H1 (cell line): Measurements from ENCODE around the gene NDUFA11. TPM values are rescaled to one million over a fixed set of nuclear protein-coding genes. Genes with fewer than 3 reads are reported as not detected.

Experiments
- CTCF ChIA-PET: fragments of 300-600 bp; sonication (Branson Sonifier 250); formaldehyde crosslinking; loops from one replicate; lab custom pipeline; 2021; ENCODE audit not compliant: partially characterized antibody; lab: Charles Lee
- POLR2A ChIA-PET: fragments of 300-600 bp; sonication (Branson Sonifier 250); formaldehyde crosslinking; loops from one replicate; lab custom pipeline; 2021; ENCODE audit warnings: inconsistent platforms; ENCODE audit not compliant: partially characterized antibody; lab: Charles Lee
- DNase-seq, 2 experiments: peaks; one replicate each; pipeline versions ENCODE4 v3.0.0 to v3.0.0-alpha.2; 2010 to 2022; ENCODE audit warnings: low spot score in 2 of 2, low read depth in 1 of 2, mixed read lengths in 1 of 2
- FAIRE-seq: peaks from 2 replicates; lab custom pipeline; 2011; peaks lifted over from hg19 to GRCh38; lab: Jason Lieb, UNC
- H2AFZ ChIP-seq: 2 replicates; pipeline ENCODE4 v1.8.1; 2012; ENCODE audit warnings: low read length, inconsistent platforms
- H2AK5ac ChIP-seq: 2 replicates; pipeline ENCODE4 v1.6.1; 2013; ENCODE audit warnings: low read depth, low read length
- H2BK120ac ChIP-seq: replicated peaks from 2 replicates; pipeline ENCODE3; 2013; ENCODE audit warnings: low read depth, low read length, inconsistent platforms
- H2BK12ac ChIP-seq: 2 replicates; pipeline ENCODE4 v1.6.1; 2013; ENCODE audit warnings: low read depth, low read length
- H2BK15ac ChIP-seq: 2 replicates; pipeline ENCODE4 v1.6.1; 2013; ENCODE audit warnings: low read length
- H2BK20ac ChIP-seq: 2 replicates; pipeline ENCODE4 v1.6.1; 2013; ENCODE audit warnings: low read length
- H2BK5ac ChIP-seq: 2 replicates; pipeline ENCODE4 v1.6.1; 2013; ENCODE audit warnings: low read depth, low read length
- H3K14ac ChIP-seq: 2 replicates; pipeline ENCODE4 v1.6.1; 2013; ENCODE audit warnings: inconsistent platforms; ENCODE audit not compliant: insufficient read length
- H3K18ac ChIP-seq: 2 replicates; pipeline ENCODE4 v1.6.1; 2013; ENCODE audit warnings: low read length; ENCODE audit errors: extremely low read depth
- H3K23ac ChIP-seq: 2 replicates; pipeline ENCODE4 v1.6.1; 2013; ENCODE audit warnings: inconsistent platforms; ENCODE audit not compliant: insufficient read length
- H3K23me2 ChIP-seq: 2 replicates; pipeline ENCODE4 v1.6.1; 2013; ENCODE audit warnings: low read depth, low read length
- H3K27ac ChIP-seq: 2 replicates; pipeline ENCODE4 v1.6.1; 2011; ENCODE audit warnings: low read depth, low read length, inconsistent platforms
- H3K27me3 ChIP-seq, 4 experiments: replicated peaks in 1 of 4; 1 replicate in 1 of 4; 2 replicates in 3 of 4; pipeline versions ENCODE4 v1.6.1 to v1.8.1; 2011 to 2013; ENCODE audit warnings: low read length in 3 of 4, mild to moderate bottlenecking in 3 of 4, inconsistent platforms in 2 of 4, mixed read lengths in 2 of 4, moderate library complexity in 1 of 4; ENCODE audit not compliant: control insufficient read depth in 3 of 4, insufficient read depth in 3 of 4; ENCODE audit errors: extremely low read depth in 1 of 4
- H3K36me3 ChIP-seq, 4 experiments: 2 replicates each; pipeline versions ENCODE4 v1.6.1 to v1.8.1; 2011 to 2013; ENCODE audit warnings: mild to moderate bottlenecking in 4 of 4, low read length in 3 of 4, moderate library complexity in 2 of 4, control low read depth in 1 of 4, inconsistent platforms in 1 of 4; ENCODE audit not compliant: insufficient read depth in 4 of 4, control insufficient read depth in 2 of 4
- H3K4ac ChIP-seq: replicated peaks from 2 replicates; pipeline ENCODE3; 2013; ENCODE audit warnings: low read length, low read depth, mixed read lengths, inconsistent platforms; ENCODE audit not compliant: insufficient read length
- H3K4me1 ChIP-seq, 4 experiments: replicated peaks in 1 of 4; 1 replicate in 1 of 4; 2 replicates in 3 of 4; pipeline versions ENCODE4 v1.6.1 to v1.8.1; 2011 to 2013; ENCODE audit warnings: low read length in 3 of 4, inconsistent platforms in 2 of 4, mixed read lengths in 1 of 4; ENCODE audit not compliant: insufficient read depth in 4 of 4, control insufficient read depth in 3 of 4
- H3K4me2 ChIP-seq, 2 experiments: 2 replicates each; pipeline versions ENCODE4 v1.6.1 to v1.8.1; 2011 to 2013; ENCODE audit warnings: low read depth in 2 of 2, low read length in 2 of 2, control low read depth in 1 of 2, inconsistent platforms in 1 of 2, mild to moderate bottlenecking in 1 of 2; ENCODE audit not compliant: insufficient read depth in 1 of 2
- H3K4me3 ChIP-seq, 4 experiments: fragments of 200-600, 300-600 bp in 1 of 4; sonication (generic), shearing (Covaris generic), sonication (Bioruptor Twin) in 1 of 4; 2 replicates each; pipeline versions ENCODE4 v1.5.1 to v1.8.1; 2011 to 2016; ENCODE audit warnings: low read length in 4 of 4, low read depth in 3 of 4, control low read depth in 2 of 4, inconsistent platforms in 2 of 4, mild to moderate bottlenecking in 2 of 4, mixed read lengths in 1 of 4, moderate library complexity in 1 of 4; ENCODE audit not compliant: insufficient read depth in 2 of 4; ENCODE audit errors: extremely low read depth in 1 of 4
- H3K56ac ChIP-seq: replicated peaks from 2 replicates; pipeline ENCODE3; 2013; ENCODE audit warnings: low read depth, mild to moderate bottlenecking, mixed read lengths, low read length, inconsistent platforms; ENCODE audit not compliant: insufficient read length
- H3K79me1 ChIP-seq: 2 replicates; pipeline ENCODE4 v1.6.1; 2013; ENCODE audit warnings: low read depth, low read length, control low read depth
- H3K79me2 ChIP-seq, 2 experiments: 2 replicates each; pipeline versions ENCODE4 v1.6.1 to v1.8.1; 2012 to 2013; ENCODE audit warnings: low read length in 2 of 2, mild to moderate bottlenecking in 2 of 2, inconsistent platforms in 1 of 2; ENCODE audit not compliant: insufficient read depth in 2 of 2, control insufficient read depth in 1 of 2
- H3K9ac ChIP-seq, 4 experiments: replicated peaks in 1 of 4; 1 replicate in 1 of 4; 2 replicates in 3 of 4; pipeline versions ENCODE4 v1.6.1 to v1.8.1; 2011 to 2013; ENCODE audit warnings: low read depth in 3 of 4, low read length in 3 of 4, control low read depth in 2 of 4, mild to moderate bottlenecking in 2 of 4, moderate library complexity in 2 of 4, inconsistent platforms in 1 of 4; ENCODE audit errors: extremely low read depth in 1 of 4
- H3K9me3 ChIP-seq, 2 experiments: 2 replicates each; pipeline versions ENCODE4 v1.6.1 to v1.8.1; 2012 to 2013; ENCODE audit warnings: mild to moderate bottlenecking in 2 of 2, moderate library complexity in 2 of 2, control low read depth in 1 of 2, inconsistent platforms in 1 of 2, low read depth in 1 of 2, low read length in 1 of 2, mixed read lengths in 1 of 2; ENCODE audit not compliant: insufficient read depth in 2 of 2
- H4K20me1 ChIP-seq, 2 experiments: replicated peaks in 1 of 2; 2 replicates each; pipeline versions ENCODE3 to v1.8.1; 2011 to 2013; ENCODE audit warnings: inconsistent platforms in 2 of 2, low read length in 2 of 2, mild to moderate bottlenecking in 1 of 2; ENCODE audit not compliant: insufficient read depth in 2 of 2, control insufficient read depth in 1 of 2
- H4K5ac ChIP-seq: 2 replicates; pipeline ENCODE4 v1.6.1; 2013; ENCODE audit warnings: low read length, low read depth, mixed read lengths, inconsistent platforms; ENCODE audit not compliant: insufficient read length
- H4K8ac ChIP-seq: 2 replicates; pipeline ENCODE4 v1.8.0; 2013; ENCODE audit warnings: mild to moderate bottlenecking, moderate library complexity, low read length, inconsistent platforms; ENCODE audit not compliant: insufficient read depth; ENCODE audit errors: extremely low read depth
- H4K91ac ChIP-seq: replicated peaks from 2 replicates; pipeline ENCODE3; 2013; ENCODE audit warnings: low read length, mixed read lengths, inconsistent platforms; ENCODE audit not compliant: insufficient read length
- ASH2L ChIP-seq: fragments of 200-600, 300-600 bp; sonication (generic); IDR thresholded peaks from one replicate; pipeline ENCODE4 v1.7.1; 2017; ENCODE audit warnings: low read length
- ATF2 ChIP-seq: IDR thresholded peaks from 2 replicates; pipeline ENCODE4 v1.6.1; 2012; ENCODE audit warnings: low read length, inconsistent platforms
- BACH1 ChIP-seq: IDR thresholded peaks from 2 replicates; pipeline ENCODE4 v1.6.1; 2012; ENCODE audit warnings: low read length, improper control_type of control experiment
- BCL11A ChIP-seq, 2 experiments: IDR thresholded peaks; one replicate each; pipeline ENCODE4 v1.6.1; 2011; ENCODE audit warnings: low read depth in 2 of 2, low read length in 2 of 2, mild to moderate bottlenecking in 2 of 2
- CTBP2 ChIP-seq: IDR thresholded peaks from 2 replicates; pipeline ENCODE4 v1.7.0; 2011; ENCODE audit warnings: borderline replicate concordance, mild to moderate bottlenecking, moderate library complexity, mixed read lengths, low read length; ENCODE audit not compliant: insufficient read depth, insufficient read length
- E2F6 ChIP-seq: IDR thresholded peaks from 2 replicates; pipeline ENCODE4 v1.6.1; 2012; ENCODE audit warnings: inconsistent platforms
- FOSL1 ChIP-seq: IDR thresholded peaks from 2 replicates; pipeline ENCODE4 v1.6.1; 2011; ENCODE audit warnings: mild to moderate bottlenecking, low read depth, low read length, moderate library complexity; ENCODE audit not compliant: insufficient read depth
- HDAC2 ChIP-seq, 2 experiments: fragments of 300-600 bp in 1 of 2; sonication (generic) in 1 of 2; IDR thresholded peaks; 2 replicates each; pipeline ENCODE4 v1.6.1; 2011 to 2012; ENCODE audit warnings: low read depth in 2 of 2, low read length in 2 of 2, mild to moderate bottlenecking in 2 of 2, moderate library complexity in 2 of 2, borderline replicate concordance in 1 of 2, inconsistent platforms in 1 of 2
- PHF8 ChIP-seq: fragments of 200-600 bp; sonication (generic); conservative IDR thresholded peaks from 2 replicates; pipeline ENCODE4 v1.7.1; 2012; ENCODE audit warnings: low read depth, mild to moderate bottlenecking, inconsistent platforms, low read length, moderate library complexity
- RXRA ChIP-seq: IDR thresholded peaks from 2 replicates; pipeline ENCODE4 v1.6.1; 2011; ENCODE audit warnings: low read depth, mild to moderate bottlenecking, low read length, moderate library complexity; ENCODE audit not compliant: insufficient read depth
- YY1 ChIP-seq: IDR thresholded peaks from 2 replicates; pipeline ENCODE4 v1.6.1; 2011; ENCODE audit warnings: low read depth, mild to moderate bottlenecking, low read length
- WGBS, 2 experiments: shearing (Covaris generic) in 1 of 2; methylation state at CpG; one replicate each; pipeline versions ENCODE4 v1.1.6 to v1.1.7; 2013 to 2015; ENCODE audit warnings: low lambda C conversion rate in 2 of 2, mixed read lengths in 2 of 2, inconsistent platforms in 1 of 2, low coverage in 1 of 2, missing lambda C conversion rate in 1 of 2; ENCODE audit not compliant: insufficient replicate concordance in 2 of 2, insufficient coverage in 1 of 2, insufficient read length in 1 of 2; ENCODE audit errors: extremely low coverage in 1 of 2, missing lambda C conversion rate in 1 of 2; 5-methylcytosine and 5-hydroxymethylcytosine counted together
- polyA plus RNA-seq, 7 experiments: library from polyadenylated mRNA; depleted of rRNA in 3 of 7; stranded (reverse) in 5 of 7; unstranded in 2 of 7; fragments of >200 nt in 5 of 7; fragments of 200-250 nt in 2 of 7; gene quantifications; 1 replicate in 5 of 7; 2 replicates in 1 of 7; 4 replicates in 1 of 7; pipeline versions ENCODE4 v1.2.1 to v1.2.3, GENCODE V29; 2011 to 2013; ENCODE audit warnings: missing spikeins in 2 of 7, mixed read lengths in 2 of 7
- total RNA-seq: library from RNA; stranded (reverse); fragmentation: NEBNext Ultra II Directional; extraction: Animal tissue kit (Norgen Biotek cat#: 25700); gene quantifications from 2 replicates; pipeline ENCODE4 v1.2.1, GENCODE V29; 2021

NDUFA11 gene
- total and polyA plus RNA-seq, 2 of the 8 experiments (the other 6 are each of a cell fraction or from before 2014, with no cell fraction given) = 205 to 1,037 TPM

- Histone ChIP-seq H3K14ac (no peak overlapping the region), H4K91ac (no peak overlapping the region), H4K20me1 (no peaks in the 10 kb centered on the region), H3K18ac (no peak overlapping the region), H3K79me1 (no peaks in the 10 kb centered on the region), H4K5ac (no peak overlapping the region), H2BK120ac (no peak overlapping the region), H2BK20ac (no peak overlapping the region), H2BK15ac (0 out of 2 replicates have a peak overlapping the region, but pooled peaks have one; percentile 16), H3K9ac (no peak overlapping the region), H4K8ac (no peak overlapping the region; the same call in 1 of the 2 replicates), H3K36me3 (no peaks in the 10 kb centered on the region), H3K4ac (no peak overlapping the region), H3K4me1 (no peaks in the 10 kb centered on the region; a peak in 1 of 7 replicates), H2BK5ac (no peak overlapping the region), H2AK5ac (no peak overlapping the region), H3K79me2 (no peaks in the 10 kb centered on the region), H3K56ac (no peak overlapping the region), H3K4me2 (no peak overlapping the region), H3K27ac (no peak overlapping the region), H3K23me2 (no peaks in the 10 kb centered on the region), H3K23ac (no peak overlapping the region), H2AFZ (no peak overlapping the region), H3K9me3 (no peaks in the 10 kb centered on the region), H3K27me3 (peaks cover 0 to 2% (median 1%) of the 10 kb centered on the region in 4 experiments; a peak in 2 of 7 replicates), H2BK12ac (no peak overlapping the region), H3K4me3 (no peak overlapping the region)
- FAIRE-seq = no peak
- 92% methylated on average over 11 of the region's 11 CpGs; no CpG with 5 or more reads in 1 of the 2 experiments for WGBS, 2 experiments
- no peak for DNase-seq
- CTCF ChIA-PET = interaction anchor here (1.0 to 1.7 kb wide), 3 partner anchors 10 to 17 kb away, joined by 3 to 4 read pairs (median 4); partner anchors contain the start of gene FUT3
- POLR2A ChIA-PET = interaction anchor here (1.2 kb wide), 1 partner anchor 37 kb away, joined by 3 read pairs; no protein-coding TSS in a partner anchor
- TF ChIP-seq HDAC2 (IDR thresholded peaks at IDR 0.05; ENCODE audit: borderline replicate concordance in 1 of 2, low read depth in 2 of 2, low read length in 2 of 2) = no peak
- TF ChIP-seq BCL11A (IDR thresholded peaks at IDR 0.05; ENCODE audit: low read depth in 2 of 2, low read length in 2 of 2) = no peak
- TF ChIP-seq ATF2 = no peak
- no peak for TF ChIP-seq CTBP2
- TF ChIP-seq E2F6 = no peak
- TF ChIP-seq YY1 = no peak
- TF ChIP-seq RXRA = no peak
- TF ChIP-seq FOSL1 = no peak
- no peak for TF ChIP-seq BACH1
- TF ChIP-seq ASH2L = no peak
- no peak for TF ChIP-seq PHF8
Measured at GRCh38 chr19:5865772-5866171, 37.8 kb downstream of the NDUFA11 start.
